Keratinocyte (primary cell): ENCODE data around the gene RFX3. TPM values are rescaled to one million over a fixed set of nuclear protein-coding genes. Genes with fewer than 3 reads are reported as not detected.

Experiments
- DNase-seq: peaks from one replicate; pipeline ENCODE4 v3.0.0-alpha.2; 2011; ENCODE audit warnings: low read depth, missing footprints, low spot score
- FAIRE-seq: peaks from 2 replicates; lab custom pipeline; 2011; peaks lifted over from hg19 to GRCh38; lab: Jason Lieb, UNC
- H2AFZ ChIP-seq: 2 replicates; pipeline ENCODE4 v1.6.0; 2012; ENCODE audit warnings: low read length, control low read depth, inconsistent platforms; ENCODE audit not compliant: control insufficient read depth
- H3K27ac ChIP-seq: 2 replicates; pipeline ENCODE4 v1.5.1; 2011; ENCODE audit warnings: low read length; ENCODE audit not compliant: control insufficient read depth, insufficient read depth
- H3K27me3 ChIP-seq: 3 replicates; pipeline ENCODE4 v1.6.0; 2011; ENCODE audit warnings: low read length; ENCODE audit not compliant: control insufficient read depth, insufficient read depth; ENCODE audit errors: extremely low read depth
- H3K36me3 ChIP-seq, 2 experiments: 2 replicates in 1 of 2; 3 replicates in 1 of 2; pipeline ENCODE4 v1.5.1; 2011; ENCODE audit warnings: low read length in 2 of 2, mild to moderate bottlenecking in 1 of 2; ENCODE audit not compliant: control insufficient read depth in 2 of 2, insufficient read depth in 2 of 2; ENCODE audit errors: extremely low read depth in 1 of 2
- H3K4me1 ChIP-seq: 3 replicates; pipeline ENCODE4 v1.5.1; 2011; ENCODE audit warnings: low read length; ENCODE audit not compliant: control insufficient read depth, insufficient read depth; ENCODE audit errors: extremely low read depth
- H3K4me2 ChIP-seq: 3 replicates; pipeline ENCODE4 v1.6.0; 2011; ENCODE audit warnings: low read depth, low read length; ENCODE audit not compliant: control insufficient read depth, insufficient read depth; ENCODE audit errors: extremely low read depth
- H3K4me3 ChIP-seq, 3 experiments: fragments of 200-600 bp in 1 of 3; sonication (generic) in 1 of 3; 2 replicates in 2 of 3; 3 replicates in 1 of 3; pipeline ENCODE4 v1.5.1; 2011 to 2016; ENCODE audit warnings: low read length in 3 of 3, mild to moderate bottlenecking in 3 of 3, control low read depth in 2 of 3, inconsistent platforms in 1 of 3, low read depth in 1 of 3, mixed read lengths in 1 of 3, mixed run types in 1 of 3, moderate library complexity in 1 of 3; ENCODE audit not compliant: control insufficient read depth in 2 of 3, insufficient read depth in 2 of 3; ENCODE audit errors: extremely low read depth in 1 of 3
- H3K79me2 ChIP-seq: 2 replicates; pipeline ENCODE4 v1.6.0; 2012; ENCODE audit warnings: low read length; ENCODE audit not compliant: control insufficient read depth, insufficient read depth
- H3K9ac ChIP-seq: 3 replicates; pipeline ENCODE4 v1.6.0; 2011; ENCODE audit warnings: low read length; ENCODE audit not compliant: control insufficient read depth, insufficient read depth; ENCODE audit errors: extremely low read depth
- H3K9me1 ChIP-seq: 3 replicates; pipeline ENCODE4 v1.6.0; 2011; ENCODE audit warnings: low read length; ENCODE audit not compliant: control insufficient read depth, insufficient read depth; ENCODE audit errors: extremely low read depth
- H3K9me3 ChIP-seq: 2 replicates; pipeline ENCODE4 v1.5.1; 2012; ENCODE audit warnings: low read depth, low read length; ENCODE audit not compliant: control insufficient read depth
- H4K20me1 ChIP-seq: 3 replicates; pipeline ENCODE4 v1.6.0; 2011; ENCODE audit warnings: low read length; ENCODE audit not compliant: control insufficient read depth, insufficient read depth; ENCODE audit errors: extremely low read depth
- EZH2 ChIP-seq: IDR thresholded peaks from one replicate; pipeline ENCODE4 v1.6.1; 2012; ENCODE audit warnings: inconsistent platforms, mild to moderate bottlenecking, low read length, moderate library complexity
- dilution Hi-C: fragments of 300-500 bp; cut with MboI; formaldehyde crosslinking; loops from one replicate; pipeline ENCODE4 v1.7.0; 2020; ENCODE audit warnings: low sequenced_read_pairs; ENCODE audit not compliant: extremely low pct_ligation_motif_present
- polyA plus RNA-seq, 5 experiments: library from polyadenylated mRNA; depleted of rRNA in 3 of 5; stranded (reverse) in 3 of 5; stranded (forward) in 1 of 5; unstranded in 1 of 5; fragments of >200 nt; gene quantifications; 1 replicate in 1 of 5; 2 replicates in 3 of 5; 3 replicates in 1 of 5; pipeline versions ENCODE4 v1.2.1 to v1.2.3, GENCODE V29; 2011 to 2012; ENCODE audit warnings: missing spikeins in 2 of 5, low read depth in 1 of 5, low replicate concordance in 1 of 5
- TF ChIP-seq, protein P1 (sequence below), 3 experiments: IDR thresholded peaks in 1 of 3; conservative IDR thresholded peaks in 1 of 3; optimal IDR thresholded peaks in 1 of 3; 2 replicates in 2 of 3; 3 replicates in 1 of 3; pipeline versions ENCODE3 to v1.5.1; 2011; ENCODE audit warnings: low read length in 3 of 3, mild to moderate bottlenecking in 3 of 3, moderate library complexity in 2 of 3, control low read depth in 1 of 3, inconsistent platforms in 1 of 3; ENCODE audit not compliant: insufficient read depth in 2 of 3; ENCODE audit errors: extremely low read depth in 1 of 3

RFX3 gene
- polyA plus RNA-seq, 1 donor (not counting 4 experiments of a cell fraction or from before 2014, with no cell fraction given), result 1.8 TPM

DNA sequence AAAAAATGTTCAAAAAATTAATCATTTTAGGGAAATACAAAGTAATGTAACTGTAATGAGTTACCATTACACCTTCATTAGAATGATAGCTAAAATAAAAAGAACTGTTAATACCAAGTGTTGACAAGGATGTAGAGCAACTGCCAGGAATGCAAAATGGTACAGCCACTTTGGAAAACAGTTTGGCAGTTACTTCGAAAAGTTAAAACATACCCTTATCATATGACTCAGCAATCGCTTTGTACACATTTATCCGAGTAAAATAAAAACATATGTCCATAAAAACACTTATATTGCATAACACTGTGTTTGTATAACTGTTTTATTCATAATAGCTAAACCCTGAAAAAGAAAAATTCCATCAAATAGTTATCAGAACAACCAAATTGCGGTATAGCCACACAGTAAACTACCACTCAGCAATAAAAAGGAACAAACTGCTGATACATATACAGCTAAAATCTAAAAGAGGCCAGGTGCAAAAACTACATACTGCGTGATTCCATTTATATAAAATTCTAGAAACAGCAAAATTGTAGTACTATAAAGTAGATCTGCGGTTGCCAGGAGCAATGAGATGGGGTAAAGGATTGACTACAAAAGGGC lies 61.7 kb downstream of the RFX3 start:
- no peak overlapping the region for H2AFZ ChIP-seq
- no peaks in the 10 kb centered on the region for H3K27me3 ChIP-seq
- dilution Hi-C loops, result no loop called here
- no peaks in the 10 kb centered on the region for H3K4me1 ChIP-seq
- H3K27ac ChIP-seq, result no peak overlapping the region
- no peak overlapping the region for H3K4me3 ChIP-seq
- TF ChIP-seq, protein P1, sequence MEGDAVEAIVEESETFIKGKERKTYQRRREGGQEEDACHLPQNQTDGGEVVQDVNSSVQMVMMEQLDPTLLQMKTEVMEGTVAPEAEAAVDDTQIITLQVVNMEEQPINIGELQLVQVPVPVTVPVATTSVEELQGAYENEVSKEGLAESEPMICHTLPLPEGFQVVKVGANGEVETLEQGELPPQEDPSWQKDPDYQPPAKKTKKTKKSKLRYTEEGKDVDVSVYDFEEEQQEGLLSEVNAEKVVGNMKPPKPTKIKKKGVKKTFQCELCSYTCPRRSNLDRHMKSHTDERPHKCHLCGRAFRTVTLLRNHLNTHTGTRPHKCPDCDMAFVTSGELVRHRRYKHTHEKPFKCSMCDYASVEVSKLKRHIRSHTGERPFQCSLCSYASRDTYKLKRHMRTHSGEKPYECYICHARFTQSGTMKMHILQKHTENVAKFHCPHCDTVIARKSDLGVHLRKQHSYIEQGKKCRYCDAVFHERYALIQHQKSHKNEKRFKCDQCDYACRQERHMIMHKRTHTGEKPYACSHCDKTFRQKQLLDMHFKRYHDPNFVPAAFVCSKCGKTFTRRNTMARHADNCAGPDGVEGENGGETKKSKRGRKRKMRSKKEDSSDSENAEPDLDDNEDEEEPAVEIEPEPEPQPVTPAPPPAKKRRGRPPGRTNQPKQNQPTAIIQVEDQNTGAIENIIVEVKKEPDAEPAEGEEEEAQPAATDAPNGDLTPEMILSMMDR (optimal IDR thresholded peaks at IDR 0.05 in 1 of 3, IDR thresholded peaks at IDR 0.05 in 1 of 3, conservative IDR thresholded peaks at IDR 0.05 in 1 of 3; ENCODE audit: extremely low read depth in 1 of 3, insufficient read depth in 2 of 3, low read length in 3 of 3), result no peak
- TF ChIP-seq EZH2, result no peak
- FAIRE-seq (no peak), DNase-seq (no peak)
- no peaks in the 10 kb centered on the region for H3K36me3 ChIP-seq
- no peak overlapping the region for H3K4me2 ChIP-seq
- H3K9me1 ChIP-seq, result no peaks in the 10 kb centered on the region
- H3K9me3 ChIP-seq, result no peaks in the 10 kb centered on the region
- H3K9ac ChIP-seq, result no peak overlapping the region
- H3K79me2 ChIP-seq, result no peaks in the 10 kb centered on the region
- H4K20me1 ChIP-seq, result no peaks in the 10 kb centered on the region

DNA sequence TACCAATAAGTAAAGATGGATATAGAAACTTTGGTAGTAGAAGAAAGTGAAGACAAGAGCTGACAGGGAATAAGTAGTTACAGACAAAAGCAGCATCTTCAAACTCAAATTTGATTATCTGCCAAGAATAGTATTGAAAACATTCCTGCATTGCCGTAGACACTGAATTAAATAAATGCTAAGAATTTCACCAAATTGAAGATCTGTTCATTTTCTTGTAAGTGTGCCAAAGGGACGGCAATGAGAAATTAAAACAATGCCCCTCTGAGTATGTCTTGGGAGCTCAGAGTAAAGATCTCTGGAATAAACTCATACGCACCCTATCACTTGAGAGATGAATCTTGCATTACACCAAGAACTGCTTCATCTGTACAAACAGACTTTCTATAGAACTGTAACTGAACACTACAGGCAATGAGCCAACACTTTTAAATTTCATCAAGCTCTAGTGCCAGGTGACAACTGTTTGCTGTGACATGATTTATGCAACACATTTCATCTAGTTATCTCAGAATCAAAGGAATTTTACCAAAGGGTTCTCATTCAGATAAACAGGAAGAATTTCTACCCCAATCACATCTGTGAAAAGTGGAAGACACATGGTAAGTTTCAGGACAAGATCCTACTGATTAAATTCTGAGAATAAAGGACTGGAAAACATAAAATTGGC lies 66.9 kb downstream of the RFX3 start:
- no peak for DNase-seq
- H3K9me1 ChIP-seq, result no peaks in the 10 kb centered on the region
- H3K4me1 ChIP-seq, result no peaks in the 10 kb centered on the region
- dilution Hi-C loops, result no loop called here
- no peak overlapping the region for H2AFZ ChIP-seq
- no peak for FAIRE-seq
- no peak overlapping the region for H3K4me3 ChIP-seq
- H3K9ac ChIP-seq, result no peak overlapping the region
- no peaks in the 10 kb centered on the region for H4K20me1 ChIP-seq
- no peak overlapping the region for H3K4me2 ChIP-seq
- no peaks in the 10 kb centered on the region for H3K36me3 ChIP-seq
- H3K79me2 ChIP-seq, result no peaks in the 10 kb centered on the region
- no peaks in the 10 kb centered on the region for H3K9me3 ChIP-seq
- H3K27me3 ChIP-seq, result no peaks in the 10 kb centered on the region
- no peak for TF ChIP-seq EZH2
- TF ChIP-seq, protein P1 (optimal IDR thresholded peaks at IDR 0.05 in 1 of 3, IDR thresholded peaks at IDR 0.05 in 1 of 3, conservative IDR thresholded peaks at IDR 0.05 in 1 of 3; ENCODE audit: extremely low read depth in 1 of 3, insufficient read depth in 2 of 3, low read length in 3 of 3), result no peak
- no peak overlapping the region for H3K27ac ChIP-seq
